Gastrocnemius medialis (tissue), 4 donors: ENCODE measurements around the gene FBXL7. TPM values are rescaled to one million over a fixed set of nuclear protein-coding genes. Genes with fewer than 3 reads are reported as not detected.

ENCODE experiments used
- ATAC-seq, 2 donors: fragments of 150-250 bp; one replicate each; pipeline ENCODE4 v1.9.1; 2016
- DNase-seq, 2 donors: peaks; one replicate each; pipeline ENCODE4 v3.0.0-alpha.2; 2019
- H3K27ac ChIP-seq, 4 donors: fragments of 200-600 bp; sonication (generic); 1 replicate in 1 of 4; 2 replicates in 3 of 4; pipeline ENCODE4 v1.5.1; 2016 to 2018; ENCODE audit warnings: mild to moderate bottlenecking in 2 of 4, moderate library complexity in 1 of 4
- H3K27me3 ChIP-seq, 3 donors: fragments of 200-600 bp; sonication (generic) in 2 of 3; 1 replicate in 1 of 3; 2 replicates in 2 of 3; pipeline versions ENCODE4 v1.5.1 to v1.6.0; 2016 to 2019; ENCODE audit warnings: mild to moderate bottlenecking in 1 of 3, moderate library complexity in 1 of 3
- H3K36me3 ChIP-seq, 2 donors: fragments of 200-600 bp; sonication (generic) in 1 of 2; one replicate each; pipeline ENCODE4 v1.5.1; 2017 to 2018
- H3K4me1 ChIP-seq, 2 donors: fragments of 200-600 bp; sonication (generic) in 1 of 2; one replicate each; pipeline ENCODE4 v1.5.1; 2016 to 2017; ENCODE audit warnings: mild to moderate bottlenecking in 2 of 2
- H3K4me3 ChIP-seq, 4 donors: fragments of 200-600 bp; sonication (generic) in 3 of 4; 1 replicate in 1 of 4; 2 replicates in 3 of 4; pipeline ENCODE4 v1.5.1; 2016 to 2019; ENCODE audit warnings: mild to moderate bottlenecking in 2 of 4
- H3K9me3 ChIP-seq, 3 donors: fragments of 200-600 bp; sonication (generic) in 2 of 3; 1 replicate in 1 of 3; 2 replicates in 2 of 3; pipeline ENCODE4 v1.5.1; 2016 to 2019
- CTCF ChIP-seq, 5 experiments: fragments of 450-650 bp in 3 of 5; fragments of 200-600 bp in 2 of 5; sonication (generic) in 2 of 5; IDR thresholded peaks in 4 of 5; conservative IDR thresholded peaks in 1 of 5; 1 replicate in 4 of 5; 2 replicates in 1 of 5; pipeline ENCODE4 v1.5.1; 2016 to 2019; ENCODE audit warnings: antibody characterized with exemption in 5 of 5, mild to moderate bottlenecking in 3 of 5, moderate library complexity in 3 of 5
- POLR2A ChIP-seq, 2 donors: fragments of 450-650 bp; IDR thresholded peaks; one replicate each; pipeline ENCODE4 v1.6.1; 2017; ENCODE audit warnings: antibody characterized with exemption in 2 of 2, mild to moderate bottlenecking in 2 of 2, moderate library complexity in 2 of 2
- in situ Hi-C, 4 donors: fragments of 200-750 bp; cut with MboI; loops; one replicate each; pipeline versions ENCODE4 v1.15.0 to v1.8.0; 2017; ENCODE audit warnings: low sequenced_read_pairs in 4 of 4
- intact Hi-C: fragments of 100-400 bp; cut with DNase I; formaldehyde crosslinking; loops from one replicate; pipeline ENCODE4 v1.15.1; 2023; ENCODE audit warnings: low total_unique reads
- total RNA-seq, 4 donors: library from RNA; depleted of rRNA; stranded (reverse); fragments of >200 nt; gene quantifications; one replicate each; pipeline versions ENCODE4 v1.1.0 to v1.2.3, GENCODE V29; 2016

Gene FBXL7
- total RNA-seq, 4 donors from 2014 or later = 2.4 to 4.9 (median 3.1) TPM

DNA sequence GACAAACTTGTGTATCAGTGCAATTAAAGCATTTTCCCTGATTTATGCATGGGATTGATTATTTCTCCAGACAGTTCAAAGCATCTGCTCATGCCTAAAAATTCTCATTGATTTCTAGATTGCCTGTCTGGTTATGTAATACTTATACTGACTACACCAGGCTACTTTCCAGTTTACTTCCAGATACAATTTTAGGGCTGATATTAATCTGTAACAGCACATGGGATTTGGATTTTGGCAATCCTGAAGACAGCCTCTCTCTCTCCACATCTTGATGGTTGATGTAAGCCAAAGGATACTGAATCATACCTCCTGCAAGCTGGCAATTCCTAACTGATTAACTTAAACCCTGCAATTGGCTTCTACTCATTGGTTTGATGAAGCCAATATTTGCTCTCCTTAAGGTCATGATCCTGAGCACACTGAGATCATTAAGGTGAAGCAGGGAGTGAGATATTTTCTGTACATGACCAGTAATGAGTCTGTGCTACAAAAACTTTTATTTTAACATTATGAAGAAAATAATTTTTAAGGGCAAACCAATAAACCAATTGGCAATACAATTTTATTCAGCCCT is 25.7 kb upstream of the FBXL7 start:
- Histone ChIP-seq H3K4me1 (no peaks in the 10 kb centered on the region), H3K27me3 (no peaks in the 10 kb centered on the region), H3K27ac (no peak overlapping the region), H3K9me3 (no peaks in the 10 kb centered on the region), H3K4me3 (no peak overlapping the region), H3K36me3 (no peaks in the 10 kb centered on the region)
- intact Hi-C loops (no loop called here), in situ Hi-C loops (no loop called here)
- DNase-seq (no peak), ATAC-seq (no peak)
- no peak for TF ChIP-seq CTCF (IDR thresholded peaks at IDR 0.05 in 4 of 5, conservative IDR thresholded peaks at IDR 0.05 in 1 of 5)
- no peak for TF ChIP-seq POLR2A (IDR thresholded peaks at IDR 0.05)

DNA sequence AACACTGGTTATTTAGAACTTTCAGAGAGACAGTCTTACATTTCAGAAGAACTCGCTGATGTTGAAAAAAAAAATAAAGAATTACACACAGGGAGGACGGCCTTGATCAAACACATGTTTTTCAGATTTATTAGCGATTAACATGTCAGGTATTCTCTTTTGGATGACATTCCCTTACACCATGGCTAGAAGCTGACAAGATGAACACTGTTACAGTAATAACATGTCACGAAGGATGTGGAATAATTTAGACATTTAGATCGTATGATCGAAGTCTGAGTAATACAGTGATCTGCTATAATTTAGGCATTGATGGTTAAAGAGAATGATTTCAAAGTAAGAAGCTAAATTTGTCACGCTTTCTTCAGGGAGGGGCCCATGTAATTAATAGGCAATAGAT is 24.6 kb upstream of the FBXL7 start:
- Histone ChIP-seq H3K9me3 (no peaks in the 10 kb centered on the region), H3K36me3 (no peaks in the 10 kb centered on the region), H3K27ac (no peak overlapping the region), H3K27me3 (no peaks in the 10 kb centered on the region), H3K4me1 (no peaks in the 10 kb centered on the region), H3K4me3 (no peak overlapping the region)
- TF ChIP-seq POLR2A (IDR thresholded peaks at IDR 0.05) = no peak
- TF ChIP-seq CTCF (IDR thresholded peaks at IDR 0.05 in 4 of 5, conservative IDR thresholded peaks at IDR 0.05 in 1 of 5) = no peak
- DNase-seq (no peak), ATAC-seq (no peak)
- intact Hi-C loops = no loop called here
- in situ Hi-C loops = no loop called here

DNA sequence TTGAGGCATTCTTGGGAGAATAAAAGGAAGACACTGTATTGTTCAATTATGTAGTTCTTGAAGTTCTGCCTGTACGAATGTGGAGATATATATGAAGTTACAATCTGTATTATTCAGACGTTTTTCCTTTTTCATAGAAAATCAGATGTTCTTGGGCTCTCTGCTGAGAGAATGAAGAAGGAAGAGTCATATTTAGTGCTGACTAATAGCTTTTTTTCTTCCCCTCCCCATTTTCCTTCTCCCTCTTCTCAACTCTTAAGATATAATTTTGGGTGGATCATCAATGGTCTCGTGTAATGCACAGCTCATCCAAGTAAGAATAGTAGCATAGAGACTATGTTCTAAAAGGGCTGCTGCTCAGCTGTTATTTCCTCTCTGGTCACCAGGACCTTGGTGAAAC is 23.0 kb upstream of the FBXL7 start:
- no peak overlapping the region for H3K4me3 ChIP-seq
- DNase-seq (no peak), ATAC-seq (no peak)
- no peaks in the 10 kb centered on the region for H3K4me1 ChIP-seq
- in situ Hi-C loops (no loop called here), intact Hi-C loops (no loop called here)
- no peaks in the 10 kb centered on the region for H3K27me3 ChIP-seq
- H3K27ac ChIP-seq = no peak overlapping the region
- TF ChIP-seq CTCF (IDR thresholded peaks at IDR 0.05 in 4 of 5, conservative IDR thresholded peaks at IDR 0.05 in 1 of 5) = no peak
- TF ChIP-seq POLR2A (IDR thresholded peaks at IDR 0.05) = no peak
- H3K36me3 ChIP-seq = no peaks in the 10 kb centered on the region
- H3K9me3 ChIP-seq = no peaks in the 10 kb centered on the region

- DNase-seq (no peak), ATAC-seq (no peak)
- no peak overlapping the region for H3K27ac ChIP-seq
- H3K27me3 ChIP-seq = no peaks in the 10 kb centered on the region
- intact Hi-C loops = no loop called here
- H3K4me1 ChIP-seq = no peaks in the 10 kb centered on the region
- TF ChIP-seq CTCF (IDR thresholded peaks at IDR 0.05 in 4 of 5, conservative IDR thresholded peaks at IDR 0.05 in 1 of 5) (no peak), POLR2A (IDR thresholded peaks at IDR 0.05) (no peak)
- H3K9me3 ChIP-seq = no peaks in the 10 kb centered on the region
- H3K36me3 ChIP-seq = no peaks in the 10 kb centered on the region
- no peak overlapping the region for H3K4me3 ChIP-seq
- in situ Hi-C loops = no loop called here
These were observed 19.5 kb upstream of the FBXL7 start for GRCh38 chr5:15480436-15480835.
